ENCODE results near the gene NOLC1. TPM values are rescaled to one million over a fixed set of nuclear protein-coding genes. Genes with fewer than 3 reads are reported as not detected.

The NOLC1 gene
- total and polyA plus RNA-seq, 2 donors (not counting 1 experiment from before 2014, with no cell fraction given), result 32.9 to 45.0 TPM

- Mint-ChIP-seq H3K27me3 (peaks cover 4% of the 10 kb centered on the region), H3K9me3 (ENCODE audit: insufficient read depth) (no peaks in the 10 kb centered on the region), H3K27ac (no peak overlapping the region), H3K4me3 (no peak overlapping the region), H3K4me1 (peaks cover 9% of the 10 kb centered on the region)
- Histone ChIP-seq H3K27ac (ENCODE audit: low read length in 2 of 2) (no peak overlapping the region), H3K9ac (ENCODE audit: low read length) (no peak overlapping the region), H3K4me3 (ENCODE audit: control extremely low read depth in 1 of 5, extremely low read depth in 1 of 5, insufficient read depth in 1 of 5, low read depth in 2 of 5, low read length in 4 of 5) (no peak overlapping the region), H3K27me3 (replicated peaks in 1 of 4; ENCODE audit: control extremely low read depth in 1 of 4, control insufficient read depth in 3 of 4, insufficient read depth in 4 of 4, low read length in 3 of 4) (no peaks in the 10 kb centered on the region), H4K20me1 (ENCODE audit: control insufficient read depth, insufficient read depth, low read length, poor library complexity, severe bottlenecking) (no peaks in the 10 kb centered on the region), H3K36me3 (replicated peaks in 1 of 2; ENCODE audit: control extremely low read depth in 1 of 2, control insufficient read depth in 1 of 2, extremely low read depth in 1 of 2, insufficient read depth in 2 of 2, low read length in 1 of 2) (no peaks in the 10 kb centered on the region), H3K4me2 (replicated peaks; ENCODE audit: low read depth, low read length, poor library complexity, severe bottlenecking) (no peak overlapping the region), H3K4me1 (ENCODE audit: control insufficient read depth in 2 of 2, insufficient read depth in 2 of 2, low read length in 2 of 2) (peaks cover 0 to 7% of the 10 kb centered on the region in 2 donors), H2AFZ (ENCODE audit: insufficient read depth, low read depth, low read length, poor library complexity, severe bottlenecking) (no peak overlapping the region), H3K9me3 (ENCODE audit: control extremely low read depth in 1 of 3, control insufficient read depth in 2 of 3, insufficient read depth in 1 of 3, low read length in 2 of 3) (peaks cover 0 to 3% (median 1%) of the 10 kb centered on the region in 3 donors), H3K79me2 (ENCODE audit: control insufficient read depth, insufficient read depth, low read length) (no peaks in the 10 kb centered on the region)
- WGBS (ENCODE audit: insufficient coverage), result 75% methylated on average over 2 of the region's 2 CpGs
- no peak for ATAC-seq (ENCODE audit: low read depth)
- TF ChIP-seq, protein P1, sequence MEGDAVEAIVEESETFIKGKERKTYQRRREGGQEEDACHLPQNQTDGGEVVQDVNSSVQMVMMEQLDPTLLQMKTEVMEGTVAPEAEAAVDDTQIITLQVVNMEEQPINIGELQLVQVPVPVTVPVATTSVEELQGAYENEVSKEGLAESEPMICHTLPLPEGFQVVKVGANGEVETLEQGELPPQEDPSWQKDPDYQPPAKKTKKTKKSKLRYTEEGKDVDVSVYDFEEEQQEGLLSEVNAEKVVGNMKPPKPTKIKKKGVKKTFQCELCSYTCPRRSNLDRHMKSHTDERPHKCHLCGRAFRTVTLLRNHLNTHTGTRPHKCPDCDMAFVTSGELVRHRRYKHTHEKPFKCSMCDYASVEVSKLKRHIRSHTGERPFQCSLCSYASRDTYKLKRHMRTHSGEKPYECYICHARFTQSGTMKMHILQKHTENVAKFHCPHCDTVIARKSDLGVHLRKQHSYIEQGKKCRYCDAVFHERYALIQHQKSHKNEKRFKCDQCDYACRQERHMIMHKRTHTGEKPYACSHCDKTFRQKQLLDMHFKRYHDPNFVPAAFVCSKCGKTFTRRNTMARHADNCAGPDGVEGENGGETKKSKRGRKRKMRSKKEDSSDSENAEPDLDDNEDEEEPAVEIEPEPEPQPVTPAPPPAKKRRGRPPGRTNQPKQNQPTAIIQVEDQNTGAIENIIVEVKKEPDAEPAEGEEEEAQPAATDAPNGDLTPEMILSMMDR (IDR thresholded peaks at IDR 0.05), result no peak
- ChIA-PET CTCF (interaction anchor here (2.5 kb wide), 1 partner anchor 16 kb away, joined by 10 read pairs; no protein-coding TSS in a partner anchor), POLR2A (no interaction called here)
- intact Hi-C loops (cut with micrococcal nuclease), result no loop called here
- DNase-seq, result no peak
Observed at GRCh38 chr10:102185272-102185671, 33.1 kb downstream of the NOLC1 start.

GRCh38 chr10:102185811-102186527 is 33.8 kb downstream of the NOLC1 start:
- Histone ChIP-seq H4K20me1 (ENCODE audit: control insufficient read depth, insufficient read depth, low read length, poor library complexity, severe bottlenecking) (no peaks in the 10 kb centered on the region), H3K27ac (ENCODE audit: low read length in 2 of 2) (no peak overlapping the region), H3K36me3 (replicated peaks in 1 of 2; ENCODE audit: control extremely low read depth in 1 of 2, control insufficient read depth in 1 of 2, extremely low read depth in 1 of 2, insufficient read depth in 2 of 2, low read length in 1 of 2) (no peaks in the 10 kb centered on the region), H3K4me3 (ENCODE audit: control extremely low read depth in 1 of 5, extremely low read depth in 1 of 5, insufficient read depth in 1 of 5, low read depth in 2 of 5, low read length in 4 of 5) (no peak overlapping the region), H3K79me2 (ENCODE audit: control insufficient read depth, insufficient read depth, low read length) (no peaks in the 10 kb centered on the region), H3K27me3 (replicated peaks in 1 of 4; ENCODE audit: control extremely low read depth in 1 of 4, control insufficient read depth in 3 of 4, insufficient read depth in 4 of 4, low read length in 3 of 4) (no peaks in the 10 kb centered on the region), H3K9me3 (ENCODE audit: control extremely low read depth in 1 of 3, control insufficient read depth in 2 of 3, insufficient read depth in 1 of 3, low read length in 2 of 3) (peaks cover 0 to 9% (median 2%) of the 10 kb centered on the region in 3 donors), H3K9ac (ENCODE audit: low read length) (no peak overlapping the region), H3K4me2 (replicated peaks; ENCODE audit: low read depth, low read length, poor library complexity, severe bottlenecking) (no peak overlapping the region), H2AFZ (ENCODE audit: insufficient read depth, low read depth, low read length, poor library complexity, severe bottlenecking) (no peak overlapping the region), H3K4me1 (ENCODE audit: control insufficient read depth in 2 of 2, insufficient read depth in 2 of 2, low read length in 2 of 2) (peaks cover 0 to 7% of the 10 kb centered on the region in 2 donors)
- ChIA-PET CTCF (interaction anchor here (1.0 to 2.5 kb wide), 3 partner anchors 14 to 166 kb away, joined by 3 to 10 read pairs (median 3); no protein-coding TSS in a partner anchor), POLR2A (interaction anchor here (0.7 kb wide), 1 partner anchor 42 kb away, joined by 8 read pairs; no protein-coding TSS in a partner anchor)
- H3K4me3 Mint-ChIP-seq, result no peak overlapping the region
- TF ChIP-seq, protein P1 (IDR thresholded peaks at IDR 0.05), result no peak
- no peak for TF ChIP-seq EZH2 (IDR thresholded peaks at IDR 0.05; ENCODE audit: borderline replicate concordance, insufficient read depth, low read depth, low read length, poor library complexity, severe bottlenecking)
- H3K4me1 Mint-ChIP-seq, result peaks cover 9% of the 10 kb centered on the region
- DNase-seq, result peak; percentile 40
- peaks cover 2% of the 10 kb centered on the region for H3K27me3 Mint-ChIP-seq
- no peaks in the 10 kb centered on the region for H3K9me3 Mint-ChIP-seq (ENCODE audit: insufficient read depth)
- intact Hi-C loops (cut with micrococcal nuclease), result no loop called here
- ATAC-seq (ENCODE audit: low read depth), result peak; percentile 39
- WGBS (ENCODE audit: insufficient coverage), result 67% methylated on average over 8 of the region's 15 CpGs
- no peak overlapping the region for H3K27ac Mint-ChIP-seq
